IPS-18c (cell line): Measurements from ENCODE around the gene PTGER3.

Experiments used
- H3K4me3 ChIP-seq: 2 replicates; pipeline ENCODE4 v1.7.0; 2013; ENCODE audit warnings: low read depth, mild to moderate bottlenecking, low read length, moderate library complexity; ENCODE audit not compliant: insufficient read depth
- H3K9me3 ChIP-seq: one replicate; pipeline ENCODE4 v1.6.1; 2013; ENCODE audit warnings: mild to moderate bottlenecking, low read length, moderate library complexity; ENCODE audit not compliant: control insufficient read depth, insufficient read depth

PTGER3 gene

DNA sequence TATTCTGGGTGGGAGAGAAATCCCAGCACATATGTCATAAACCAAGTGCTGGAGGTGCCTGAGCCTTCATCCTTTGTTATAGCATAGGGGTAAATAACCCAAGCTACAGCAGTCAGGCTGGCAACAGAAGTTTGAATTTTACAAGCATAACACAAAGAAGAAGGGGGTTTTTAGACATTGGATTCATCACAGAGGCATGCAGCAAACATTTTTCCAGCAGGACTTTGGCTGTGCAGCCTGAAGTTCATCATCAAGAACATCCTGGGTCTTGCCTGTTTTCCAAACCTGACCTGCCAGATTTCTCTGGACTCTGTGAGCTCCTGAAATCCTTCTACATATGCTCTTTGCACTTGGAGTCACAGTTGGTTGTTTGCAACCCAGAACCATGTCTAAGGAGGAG lies 16.2 kb downstream of the PTGER3 start:
- H3K9me3 ChIP-seq: no peaks in the 10 kb centered on the region

DNA sequence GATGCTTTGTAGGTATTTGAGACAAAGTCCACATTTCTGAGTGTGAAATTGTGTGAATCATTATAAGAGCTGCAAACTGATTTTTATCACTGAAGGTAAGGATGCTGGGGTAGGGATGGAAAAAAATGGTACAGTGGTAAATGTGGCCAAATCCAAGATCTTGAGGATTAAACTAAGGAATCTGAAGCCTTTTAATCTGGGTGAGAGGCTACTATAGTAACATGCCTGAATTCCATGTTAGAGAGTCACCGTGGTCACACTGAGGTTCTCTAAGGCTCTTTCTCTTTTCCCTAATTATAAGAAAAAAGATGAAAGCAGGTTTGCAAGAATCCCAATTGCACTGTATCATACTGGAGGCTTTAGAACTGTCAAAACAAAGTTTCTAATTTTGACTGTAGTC lies 17.6 kb downstream of the PTGER3 start:
- Histone ChIP-seq H3K9me3 (no peaks in the 10 kb centered on the region), H3K4me3 (no peak overlapping the region)

More for the DNA sequence above, 16.2 kb downstream of the PTGER3 start:
- H3K4me3 ChIP-seq: no peak overlapping the region

DNA sequence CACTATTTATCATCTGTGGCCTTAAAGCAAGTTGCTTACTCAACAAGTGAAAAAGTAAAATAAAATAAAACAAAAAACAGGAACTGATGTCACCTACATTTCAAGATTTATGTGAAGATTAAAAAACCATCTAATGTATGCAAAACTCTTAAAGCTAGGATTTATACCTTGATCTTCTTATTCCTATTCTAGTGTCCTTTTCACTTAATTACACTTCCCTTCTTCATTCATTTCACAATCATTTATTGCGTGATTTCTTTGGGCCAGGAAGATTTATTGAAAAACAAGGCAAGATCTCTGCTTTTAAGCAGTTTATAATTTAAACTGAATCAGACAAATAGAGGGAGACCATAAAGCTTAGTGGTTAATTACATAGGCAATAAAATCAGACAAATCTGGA lies 18.6 kb downstream of the PTGER3 start:
- H3K9me3 ChIP-seq: no peaks in the 10 kb centered on the region

DNA sequence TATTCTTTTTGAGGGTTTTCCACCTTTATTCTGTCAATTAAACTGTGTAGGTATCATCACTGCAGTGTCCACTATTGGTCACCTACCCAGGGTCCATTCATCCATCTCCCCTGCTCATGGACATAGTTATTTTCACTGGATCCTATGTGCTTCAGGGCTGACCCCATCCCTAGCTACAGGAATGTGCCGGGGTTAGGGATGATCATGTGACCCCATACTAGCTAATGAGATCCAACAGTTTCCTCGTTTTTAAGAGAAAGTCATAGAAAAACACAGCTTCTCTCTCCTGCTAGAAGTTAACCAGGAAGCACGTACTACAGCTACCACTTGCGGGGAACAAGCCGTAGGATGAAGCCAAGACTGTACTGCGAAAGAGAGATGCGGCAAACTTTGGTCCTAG lies 19.6 kb downstream of the PTGER3 start:
- H3K4me3 ChIP-seq: no peak overlapping the region
- H3K9me3 ChIP-seq: no peaks in the 10 kb centered on the region

More for the DNA sequence above, 18.6 kb downstream of the PTGER3 start:
- no peak overlapping the region for H3K4me3 ChIP-seq

DNA sequence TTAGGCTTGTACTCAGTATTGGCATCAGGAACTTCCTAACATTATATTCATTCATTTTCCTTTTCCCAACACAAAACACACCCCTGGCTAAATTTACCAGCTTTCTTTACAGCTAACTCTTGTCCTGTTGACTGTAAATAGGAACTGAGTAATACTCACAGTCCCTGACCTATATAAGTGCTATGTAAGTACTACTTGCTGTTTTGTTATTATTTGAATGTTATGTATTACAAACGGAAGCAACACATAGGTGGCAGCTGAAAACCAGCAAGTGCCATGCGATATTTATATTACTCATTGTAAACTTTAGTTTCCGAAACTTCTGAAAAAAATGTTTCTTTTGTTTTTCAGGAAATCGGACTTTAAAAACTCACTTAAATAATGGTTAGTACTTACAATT lies 21.5 kb downstream of the PTGER3 start:
- no peak overlapping the region for H3K4me3 ChIP-seq
- no peaks in the 10 kb centered on the region for H3K9me3 ChIP-seq

DNA sequence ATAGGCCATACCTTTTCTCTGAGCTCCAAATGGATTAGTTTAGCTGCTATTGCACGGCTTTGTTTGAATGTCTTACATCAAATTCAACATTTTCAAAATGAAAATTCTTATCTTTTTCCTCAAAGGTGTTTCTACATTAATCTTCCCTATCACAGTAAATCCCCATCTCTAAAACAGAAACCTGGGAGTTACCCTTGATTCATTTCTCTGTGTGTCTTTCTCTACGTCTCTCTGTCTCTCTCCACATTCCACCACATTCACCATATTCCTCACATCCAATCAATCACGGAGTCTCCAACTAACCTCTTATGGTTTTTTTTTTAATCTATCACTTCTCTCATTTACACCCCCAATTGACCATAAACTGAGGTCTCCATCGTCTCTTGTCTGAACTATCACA lies 24.1 kb downstream of the PTGER3 start:
- no peaks in the 10 kb centered on the region for H3K9me3 ChIP-seq
- H3K4me3 ChIP-seq: no peak overlapping the region

DNA sequence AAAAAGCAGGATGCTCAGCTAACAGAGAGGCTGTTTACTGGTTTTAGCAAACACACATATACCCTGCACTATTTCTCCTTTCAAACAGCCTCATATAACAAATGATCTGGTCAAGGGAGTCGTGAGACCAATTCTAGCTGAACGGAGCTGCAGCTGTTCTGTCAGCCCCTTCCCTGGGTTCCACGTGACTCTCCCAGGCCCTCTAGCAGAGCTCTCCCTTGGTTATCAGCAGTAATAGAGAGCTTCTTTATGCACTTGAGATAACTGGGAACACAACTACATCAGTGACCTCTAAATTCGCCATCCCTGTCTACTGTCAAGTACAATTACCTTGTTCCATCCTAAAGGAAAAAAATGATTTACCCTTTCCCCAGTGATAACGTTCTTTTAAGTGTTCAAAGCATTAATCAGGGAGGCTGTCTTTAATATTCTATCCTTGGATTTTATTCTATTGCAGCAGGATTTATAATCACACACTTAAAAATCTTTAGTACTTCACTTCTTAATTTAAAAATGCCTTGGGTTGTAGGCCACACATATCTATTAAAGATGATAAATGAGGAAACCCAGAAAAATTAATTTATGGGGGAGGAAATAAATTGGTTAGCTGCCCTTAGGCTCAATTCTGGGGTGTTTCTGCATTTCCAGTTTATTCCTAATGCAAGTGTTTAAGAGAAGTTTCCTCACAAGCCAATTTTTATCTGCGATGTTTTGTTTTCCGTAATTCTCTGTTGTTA lies 28.2 kb downstream of the PTGER3 start:
- H3K9me3 ChIP-seq: no peaks in the 10 kb centered on the region
- no peak overlapping the region for H3K4me3 ChIP-seq

DNA sequence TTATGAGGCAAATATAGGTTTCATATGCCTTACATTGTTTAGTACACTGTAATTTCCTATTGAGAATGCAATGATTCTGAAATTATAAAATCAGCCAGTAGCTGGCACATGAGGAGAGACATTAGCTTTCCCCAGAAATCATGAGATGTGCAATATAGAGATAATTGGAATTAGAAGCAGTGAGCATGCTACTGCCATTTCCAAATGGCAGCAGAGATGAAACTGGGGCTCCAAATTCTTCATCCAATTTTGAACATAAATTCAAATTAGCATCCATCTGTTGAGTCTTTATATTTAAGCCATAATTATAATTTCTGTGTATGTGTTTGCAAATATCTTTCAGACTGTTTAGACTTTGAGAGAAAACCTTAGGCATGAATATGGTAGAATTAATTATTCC lies 28.8 kb downstream of the PTGER3 start:
- Histone ChIP-seq H3K4me3 (no peak overlapping the region), H3K9me3 (no peaks in the 10 kb centered on the region)

DNA sequence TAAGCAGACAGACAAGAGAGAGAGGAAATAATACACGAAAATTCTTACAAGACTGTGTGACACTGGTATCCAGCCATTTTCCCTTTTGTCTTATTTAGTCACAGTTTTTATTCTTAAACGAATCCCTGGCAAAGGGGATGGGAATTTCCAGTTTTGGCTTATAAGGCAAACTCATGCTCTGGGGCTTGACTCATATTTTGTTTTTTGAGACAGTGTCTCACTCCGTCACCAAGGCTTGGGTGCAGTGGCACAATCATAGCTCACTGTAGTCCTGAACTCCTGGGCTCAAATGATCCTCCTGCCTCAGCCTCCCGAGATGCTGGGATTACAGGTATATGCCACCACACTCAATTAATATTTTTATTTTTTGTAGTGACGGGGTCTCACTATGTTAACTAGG lies 31.9 kb downstream of the PTGER3 start:
- no peak overlapping the region for H3K4me3 ChIP-seq
- H3K9me3 ChIP-seq: no peaks in the 10 kb centered on the region

DNA sequence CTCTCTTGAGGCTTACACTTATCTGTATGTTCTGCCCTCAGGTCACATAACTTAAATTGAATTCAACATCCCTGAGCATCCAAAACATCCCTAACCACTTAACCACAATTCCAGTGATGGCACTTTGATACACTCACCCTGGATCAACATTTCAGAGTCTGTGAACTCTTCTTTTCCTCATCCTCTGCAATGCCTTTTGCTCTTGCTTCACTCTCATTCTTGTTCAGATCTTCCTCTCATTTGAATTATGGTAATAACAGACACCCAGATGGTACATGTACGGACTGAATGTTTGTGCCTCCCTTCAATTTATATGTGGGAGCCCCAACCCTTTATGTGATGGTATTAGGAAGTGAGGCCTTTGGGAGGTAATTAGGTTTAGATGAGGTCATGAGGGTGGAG lies 33.4 kb downstream of the PTGER3 start:
- Histone ChIP-seq H3K4me3 (no peak overlapping the region), H3K9me3 (no peaks in the 10 kb centered on the region)

DNA sequence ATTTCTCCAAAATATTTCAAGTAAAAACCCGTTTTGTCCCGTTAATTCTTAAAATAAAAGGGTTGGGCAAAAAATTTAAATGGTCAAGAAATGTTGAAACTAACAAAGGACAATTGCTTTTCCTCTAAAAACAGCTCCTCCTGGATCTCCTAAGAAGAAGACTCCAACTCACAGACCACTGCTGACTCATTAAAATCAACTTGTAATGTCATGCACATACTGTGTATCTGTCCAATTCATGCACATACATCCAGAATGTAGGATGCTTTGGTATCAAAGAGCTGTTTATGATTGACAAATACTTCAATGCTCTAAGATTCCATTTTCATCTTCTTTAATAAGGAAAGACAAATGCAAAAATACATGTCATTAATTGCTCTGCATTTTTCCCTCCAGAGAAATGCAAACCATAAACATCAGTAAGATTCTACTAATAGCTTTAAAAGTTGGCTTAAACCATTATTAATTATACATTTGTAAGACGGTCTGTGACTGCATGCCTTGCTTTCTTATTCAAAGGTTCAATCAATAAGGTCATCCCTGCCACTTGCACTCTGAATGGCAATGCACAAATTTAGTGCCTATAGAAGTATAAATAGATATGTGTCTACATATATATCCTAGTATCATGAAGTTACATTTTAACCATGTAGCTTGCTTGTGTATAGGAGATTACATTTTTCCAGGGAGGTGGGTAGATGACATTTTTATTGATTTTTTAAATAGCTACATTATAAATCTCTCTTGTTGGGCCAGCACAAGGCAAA lies 44.7 kb downstream of the PTGER3 start:
- no peak overlapping the region for H3K4me3 ChIP-seq
- H3K9me3 ChIP-seq: no peaks in the 10 kb centered on the region

DNA sequence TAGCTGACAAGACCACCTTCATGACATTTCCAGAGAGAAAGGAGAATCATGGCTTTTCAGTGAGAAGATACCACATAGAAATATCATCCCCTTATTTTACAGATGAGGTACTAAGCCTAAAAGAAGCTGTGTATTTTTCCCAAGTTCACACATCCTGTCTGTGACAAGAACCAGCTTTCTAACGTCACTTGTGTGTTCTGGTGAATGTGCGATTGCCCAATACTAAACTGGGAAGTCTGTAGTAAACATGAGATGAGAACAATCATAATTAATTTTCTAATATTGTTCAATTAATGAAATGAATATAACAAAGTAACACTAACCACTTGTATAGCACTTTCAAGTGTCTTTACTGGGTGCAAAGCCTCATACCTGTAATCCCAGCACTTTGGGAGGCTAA lies 46.0 kb downstream of the PTGER3 start:
- Histone ChIP-seq H3K4me3 (no peak overlapping the region), H3K9me3 (no peaks in the 10 kb centered on the region)

DNA sequence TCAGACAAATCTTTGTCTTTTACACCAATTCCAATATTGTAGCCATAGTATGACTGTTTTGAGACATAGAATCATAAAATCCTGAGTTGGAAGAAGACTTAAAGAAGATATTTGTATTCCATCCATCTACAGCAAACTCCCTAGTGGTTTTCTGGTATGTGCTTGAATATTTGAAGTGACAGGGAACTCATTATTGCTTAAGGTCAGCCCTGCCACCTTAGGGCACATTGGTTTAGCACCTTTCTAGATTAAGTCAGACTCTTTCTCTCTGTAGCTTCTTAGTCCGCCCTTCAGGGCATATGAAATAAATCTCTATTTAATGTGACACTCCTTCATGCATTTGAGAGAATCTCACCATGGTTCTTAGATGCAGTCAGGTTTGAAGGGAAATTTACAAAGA lies 49.8 kb downstream of the PTGER3 start:
- H3K9me3 ChIP-seq: no peaks in the 10 kb centered on the region
- no peak overlapping the region for H3K4me3 ChIP-seq

DNA sequence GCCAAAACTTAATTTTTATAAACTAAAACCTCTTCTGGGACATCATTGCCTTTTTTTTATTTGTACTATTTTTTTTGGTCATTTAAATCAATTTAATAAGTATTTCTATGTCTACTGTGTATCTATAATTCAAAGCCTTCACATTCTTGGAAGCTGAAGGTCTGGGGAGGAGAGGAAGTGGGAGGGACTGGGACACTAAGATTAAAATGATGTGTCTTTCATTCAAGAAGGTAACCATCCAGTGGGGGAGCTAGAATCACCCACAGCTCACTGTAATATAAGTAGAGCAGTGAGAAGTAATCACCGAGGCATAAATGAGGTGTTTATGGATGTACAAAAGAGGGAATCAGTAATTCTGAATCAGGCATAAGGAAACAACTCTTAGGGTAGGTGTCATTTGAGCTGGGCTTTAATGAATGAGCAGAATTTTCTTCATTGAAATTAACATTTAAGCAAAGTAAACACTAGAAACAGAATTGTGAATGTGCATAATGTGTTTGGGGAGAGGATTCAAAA lies 52.8 kb downstream of the PTGER3 start:
- no peak overlapping the region for H3K4me3 ChIP-seq
- no peaks in the 10 kb centered on the region for H3K9me3 ChIP-seq

DNA sequence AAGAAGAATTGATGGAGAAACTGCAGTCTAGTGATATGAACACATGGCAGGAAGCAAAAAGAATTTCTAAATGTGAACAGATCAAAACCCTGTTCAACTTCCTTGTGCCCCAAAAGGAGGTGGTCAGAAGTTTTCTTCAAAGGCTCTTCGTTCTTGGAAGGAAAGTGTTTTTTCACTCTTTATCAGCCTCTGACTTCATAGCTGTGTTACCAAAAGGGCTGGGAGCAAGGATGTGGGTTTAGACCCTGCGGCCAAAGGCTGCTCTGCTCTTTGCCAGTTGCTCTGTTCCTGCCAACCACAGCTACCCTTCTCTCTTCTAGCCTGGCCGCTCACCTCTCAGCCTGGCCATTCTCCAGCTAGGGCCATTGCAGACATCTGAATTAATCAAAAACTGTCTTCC lies 53.8 kb downstream of the PTGER3 start:
- H3K9me3 ChIP-seq: no peaks in the 10 kb centered on the region

DNA sequence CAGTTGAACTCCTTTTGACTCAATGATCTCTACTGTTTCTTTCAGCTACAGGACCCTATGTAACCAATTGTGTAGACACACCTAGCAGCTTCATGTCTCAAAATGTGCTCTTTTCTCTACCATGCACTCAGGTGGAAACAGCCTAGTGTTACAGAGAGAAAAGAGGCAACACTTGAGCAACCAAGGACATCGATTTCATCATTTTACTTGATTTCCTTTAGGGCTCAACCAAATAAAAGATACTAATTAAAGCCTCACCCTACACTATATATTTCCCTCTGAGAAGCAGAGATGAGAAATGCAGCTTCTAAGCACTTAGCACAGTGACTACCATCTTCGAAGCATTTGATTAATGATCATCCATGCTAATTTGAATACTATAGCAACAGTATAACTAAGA lies 55.1 kb downstream of the PTGER3 start:
- Histone ChIP-seq H3K4me3 (no peak overlapping the region), H3K9me3 (no peaks in the 10 kb centered on the region)

More for the DNA sequence above, 53.8 kb downstream of the PTGER3 start:
- no peak overlapping the region for H3K4me3 ChIP-seq

DNA sequence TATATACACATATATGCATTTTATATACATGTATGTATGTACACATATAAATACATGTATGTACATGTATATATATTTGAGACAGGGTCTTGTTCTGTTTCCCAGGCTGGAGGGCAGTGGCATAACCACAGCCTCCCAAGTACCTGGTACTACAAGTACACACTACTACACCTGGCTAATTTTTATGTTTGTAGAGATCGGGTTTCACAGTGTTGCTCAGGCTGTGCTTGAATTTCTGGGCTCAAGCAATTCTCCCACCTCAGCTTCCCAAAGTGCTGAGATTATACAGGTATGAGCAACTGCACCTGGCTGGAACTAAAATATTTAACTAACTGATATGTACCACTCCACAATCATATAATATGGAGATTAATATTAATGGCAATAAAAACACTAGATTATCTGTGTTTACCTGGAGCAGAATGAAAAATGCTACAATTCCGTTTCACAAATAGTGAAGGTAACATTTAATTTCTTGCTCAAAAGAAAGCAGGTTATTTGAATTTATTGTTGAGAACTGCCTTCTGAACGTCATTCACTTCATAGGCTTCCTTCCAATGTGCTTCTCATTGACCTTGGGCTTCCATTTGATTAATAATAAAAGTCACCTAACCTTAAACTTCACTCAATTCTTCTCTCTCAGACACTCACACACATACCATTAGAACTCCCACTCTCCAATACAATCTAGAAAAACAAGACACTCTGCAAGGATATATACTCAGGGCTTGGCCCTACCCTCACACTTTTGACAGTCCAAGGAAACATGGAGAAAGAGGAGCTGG lies 57.0 kb downstream of the PTGER3 start:
- Histone ChIP-seq H3K4me3 (no peak overlapping the region), H3K9me3 (no peaks in the 10 kb centered on the region)

DNA sequence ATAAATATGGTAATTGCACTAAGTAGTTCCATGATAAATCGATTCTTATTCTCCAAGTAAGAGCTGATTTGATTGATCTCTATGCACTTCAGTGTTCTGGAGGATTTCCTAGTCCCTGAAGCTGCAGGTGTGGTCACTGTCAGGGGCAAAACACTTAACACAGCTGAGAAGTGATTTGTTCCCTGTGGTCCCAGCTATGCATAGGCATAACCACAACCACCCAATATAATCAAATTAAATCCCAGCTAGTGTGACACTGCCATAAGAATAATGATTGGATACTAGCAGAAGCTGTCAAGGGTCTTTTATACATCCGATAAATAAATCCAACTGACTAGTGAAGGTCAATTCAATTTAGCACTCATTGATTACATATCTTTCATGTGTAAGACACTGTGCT lies 60.1 kb downstream of the PTGER3 start:
- H3K9me3 ChIP-seq: no peaks in the 10 kb centered on the region
- H3K4me3 ChIP-seq: no peak overlapping the region
